Panc1 (cell line): Measurements from ENCODE around the gene ATRN.

Source experiments
- POLR2AphosphoS5 ChIP-seq: IDR thresholded peaks from 2 replicates; pipeline ENCODE4 v1.6.1; 2012; ENCODE audit warnings: mild to moderate bottlenecking, low read depth, low read length, moderate library complexity
- SIN3A ChIP-seq: IDR thresholded peaks from 2 replicates; pipeline ENCODE4 v1.6.1; 2012; ENCODE audit warnings: low read depth, mild to moderate bottlenecking, low read length, moderate library complexity, borderline replicate concordance; ENCODE audit not compliant: insufficient read depth
- TF ChIP-seq, protein P1 (sequence below), 2 experiments: IDR thresholded peaks; 2 replicates each; pipeline ENCODE4 v1.6.1; 2011 to 2012; ENCODE audit warnings: low read depth in 2 of 2, control low read depth in 1 of 2, low read length in 1 of 2, mild to moderate bottlenecking in 1 of 2, moderate library complexity in 1 of 2; ENCODE audit not compliant: insufficient read depth in 1 of 2
- TF ChIP-seq, protein P2 (sequence below): fragments of 450-650 bp; IDR thresholded peaks from 2 replicates; pipeline ENCODE4 v1.5.1; 2017; ENCODE audit warnings: mild to moderate bottlenecking

DNA sequence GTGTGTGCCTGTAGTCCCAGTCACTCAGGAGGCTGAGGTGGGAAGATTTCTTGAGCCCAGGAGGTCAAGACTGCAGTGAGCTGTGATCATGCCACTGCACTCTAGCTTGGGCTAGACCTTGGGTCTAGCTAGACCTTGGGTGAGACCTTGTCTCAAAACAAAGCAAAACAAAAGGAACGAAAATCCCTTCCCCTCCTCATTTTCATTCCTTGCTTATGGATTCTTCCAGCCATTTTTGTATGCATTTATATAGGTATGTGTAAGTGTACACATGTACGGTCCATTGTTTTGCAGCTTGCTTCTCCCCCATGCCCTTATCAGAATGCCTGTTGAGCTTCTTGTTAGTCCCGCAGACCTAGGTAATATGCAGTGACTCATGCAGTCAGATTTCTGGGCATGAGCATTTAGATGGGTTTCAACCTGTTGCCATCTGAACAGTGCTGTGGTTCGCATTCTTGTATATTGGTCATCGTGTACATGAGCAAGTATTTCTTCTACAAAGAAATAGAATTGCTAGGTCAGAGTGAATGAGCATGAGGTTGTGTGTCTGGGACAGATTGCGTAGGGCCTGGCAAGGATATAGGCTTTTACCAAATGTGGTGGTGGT lies 73.2 kb downstream of the ATRN start:
- TF ChIP-seq, protein P1, sequence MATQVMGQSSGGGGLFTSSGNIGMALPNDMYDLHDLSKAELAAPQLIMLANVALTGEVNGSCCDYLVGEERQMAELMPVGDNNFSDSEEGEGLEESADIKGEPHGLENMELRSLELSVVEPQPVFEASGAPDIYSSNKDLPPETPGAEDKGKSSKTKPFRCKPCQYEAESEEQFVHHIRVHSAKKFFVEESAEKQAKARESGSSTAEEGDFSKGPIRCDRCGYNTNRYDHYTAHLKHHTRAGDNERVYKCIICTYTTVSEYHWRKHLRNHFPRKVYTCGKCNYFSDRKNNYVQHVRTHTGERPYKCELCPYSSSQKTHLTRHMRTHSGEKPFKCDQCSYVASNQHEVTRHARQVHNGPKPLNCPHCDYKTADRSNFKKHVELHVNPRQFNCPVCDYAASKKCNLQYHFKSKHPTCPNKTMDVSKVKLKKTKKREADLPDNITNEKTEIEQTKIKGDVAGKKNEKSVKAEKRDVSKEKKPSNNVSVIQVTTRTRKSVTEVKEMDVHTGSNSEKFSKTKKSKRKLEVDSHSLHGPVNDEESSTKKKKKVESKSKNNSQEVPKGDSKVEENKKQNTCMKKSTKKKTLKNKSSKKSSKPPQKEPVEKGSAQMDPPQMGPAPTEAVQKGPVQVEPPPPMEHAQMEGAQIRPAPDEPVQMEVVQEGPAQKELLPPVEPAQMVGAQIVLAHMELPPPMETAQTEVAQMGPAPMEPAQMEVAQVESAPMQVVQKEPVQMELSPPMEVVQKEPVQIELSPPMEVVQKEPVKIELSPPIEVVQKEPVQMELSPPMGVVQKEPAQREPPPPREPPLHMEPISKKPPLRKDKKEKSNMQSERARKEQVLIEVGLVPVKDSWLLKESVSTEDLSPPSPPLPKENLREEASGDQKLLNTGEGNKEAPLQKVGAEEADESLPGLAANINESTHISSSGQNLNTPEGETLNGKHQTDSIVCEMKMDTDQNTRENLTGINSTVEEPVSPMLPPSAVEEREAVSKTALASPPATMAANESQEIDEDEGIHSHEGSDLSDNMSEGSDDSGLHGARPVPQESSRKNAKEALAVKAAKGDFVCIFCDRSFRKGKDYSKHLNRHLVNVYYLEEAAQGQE (IDR thresholded peaks at IDR 0.05; ENCODE audit: insufficient read depth in 1 of 2, low read depth in 2 of 2, low read length in 1 of 2) = no peak
- TF ChIP-seq, protein P2, sequence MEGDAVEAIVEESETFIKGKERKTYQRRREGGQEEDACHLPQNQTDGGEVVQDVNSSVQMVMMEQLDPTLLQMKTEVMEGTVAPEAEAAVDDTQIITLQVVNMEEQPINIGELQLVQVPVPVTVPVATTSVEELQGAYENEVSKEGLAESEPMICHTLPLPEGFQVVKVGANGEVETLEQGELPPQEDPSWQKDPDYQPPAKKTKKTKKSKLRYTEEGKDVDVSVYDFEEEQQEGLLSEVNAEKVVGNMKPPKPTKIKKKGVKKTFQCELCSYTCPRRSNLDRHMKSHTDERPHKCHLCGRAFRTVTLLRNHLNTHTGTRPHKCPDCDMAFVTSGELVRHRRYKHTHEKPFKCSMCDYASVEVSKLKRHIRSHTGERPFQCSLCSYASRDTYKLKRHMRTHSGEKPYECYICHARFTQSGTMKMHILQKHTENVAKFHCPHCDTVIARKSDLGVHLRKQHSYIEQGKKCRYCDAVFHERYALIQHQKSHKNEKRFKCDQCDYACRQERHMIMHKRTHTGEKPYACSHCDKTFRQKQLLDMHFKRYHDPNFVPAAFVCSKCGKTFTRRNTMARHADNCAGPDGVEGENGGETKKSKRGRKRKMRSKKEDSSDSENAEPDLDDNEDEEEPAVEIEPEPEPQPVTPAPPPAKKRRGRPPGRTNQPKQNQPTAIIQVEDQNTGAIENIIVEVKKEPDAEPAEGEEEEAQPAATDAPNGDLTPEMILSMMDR = no peak
- no peak for TF ChIP-seq SIN3A
- no peak for TF ChIP-seq POLR2AphosphoS5
